Measurements from ENCODE around the gene MTSS2. TPM values are rescaled to one million over a fixed set of nuclear protein-coding genes. Genes with fewer than 3 reads are reported as not detected.

Gene MTSS2
- total and polyA plus RNA-seq, 2 experiments from 2014 or later: 16.5 to 19.6 TPM

GRCh38 chr16:70656712-70657263 is 29.1 kb downstream of the MTSS2 start:
- no peaks in the 10 kb centered on the region for H3K79me2 ChIP-seq
- no peaks in the 10 kb centered on the region for H4K20me1 ChIP-seq (ENCODE audit: insufficient read depth, poor library complexity, severe bottlenecking)
- no peak overlapping the region for H2AFZ ChIP-seq
- DNase-seq (ENCODE audit: low spot score): no peak
- H3K4me1 ChIP-seq (ENCODE audit: insufficient read depth): no peaks in the 10 kb centered on the region
- no peak overlapping the region for H3K4me2 ChIP-seq
- no peaks in the 10 kb centered on the region for H3K9me2 ChIP-seq (replicated peaks; ENCODE audit: insufficient read depth)
- no peaks in the 10 kb centered on the region for H3K27me3 ChIP-seq
- H3K9me3 ChIP-seq (ENCODE audit: low read depth): no peaks in the 10 kb centered on the region
- 84% methylated on average over 22 of the region's 22 CpGs for WGBS (ENCODE audit: low lambda C conversion rate, missing lambda C conversion rate)
- no peak overlapping the region for H3K27ac ChIP-seq
- H3K4me3 ChIP-seq: no peak overlapping the region
- H3K36me3 ChIP-seq (replicated peaks; ENCODE audit: insufficient read depth, low read depth): no peaks in the 10 kb centered on the region
- TF ChIP-seq EZH2 (IDR thresholded peaks at IDR 0.05; ENCODE audit: borderline replicate concordance) (no peak), CTCF (IDR thresholded peaks at IDR 0.05; ENCODE audit: poor library complexity) (no peak), EZH2phosphoT487 (IDR thresholded peaks at IDR 0.05; ENCODE audit: low read depth, severe bottlenecking, unreplicated experiment) (no peak)

DNA sequence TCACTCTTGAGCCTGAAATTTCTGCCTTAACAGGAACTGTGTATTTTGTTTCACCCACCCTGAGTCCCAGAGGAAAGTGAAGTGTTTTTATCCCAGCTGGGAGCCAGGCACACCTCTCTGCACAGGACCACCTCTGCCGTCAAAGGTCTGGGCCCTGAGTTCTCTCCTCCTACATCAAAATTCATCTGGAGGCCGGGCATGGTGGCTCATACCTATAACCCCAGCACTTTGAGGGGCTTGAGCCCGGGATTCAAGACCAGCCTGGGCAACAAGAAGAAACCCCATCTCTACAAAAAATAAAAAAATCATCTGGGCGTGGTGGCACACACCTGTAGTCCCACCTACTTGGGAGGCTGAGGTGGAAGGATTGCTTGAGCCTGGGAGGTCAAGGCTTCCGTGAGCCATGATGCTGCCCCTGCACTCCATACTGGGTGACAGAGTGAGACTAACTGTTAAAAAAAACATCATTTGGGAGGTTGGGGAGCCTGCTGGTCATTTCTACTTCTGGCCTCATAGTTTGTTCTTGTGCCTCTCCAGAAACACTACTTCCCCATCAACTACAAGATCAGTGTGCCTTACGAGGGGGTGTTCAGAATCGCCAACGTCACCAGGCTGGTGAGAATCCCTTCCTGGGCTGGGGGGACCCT is 29.7 kb downstream of the MTSS2 start:
- Histone ChIP-seq H3K4me3 (no peak overlapping the region), H3K27ac (no peak overlapping the region), H3K36me3 (replicated peaks; ENCODE audit: insufficient read depth, low read depth) (no peaks in the 10 kb centered on the region), H3K27me3 (no peaks in the 10 kb centered on the region), H3K79me2 (no peaks in the 10 kb centered on the region), H2AFZ (no peak overlapping the region), H3K4me2 (no peak overlapping the region), H3K9me2 (replicated peaks; ENCODE audit: insufficient read depth) (no peaks in the 10 kb centered on the region), H3K4me1 (ENCODE audit: insufficient read depth) (no peaks in the 10 kb centered on the region), H3K9me3 (ENCODE audit: low read depth) (no peaks in the 10 kb centered on the region), H4K20me1 (ENCODE audit: insufficient read depth, poor library complexity, severe bottlenecking) (no peaks in the 10 kb centered on the region)
- no peak for DNase-seq (ENCODE audit: low spot score)
- WGBS (ENCODE audit: low lambda C conversion rate, missing lambda C conversion rate): 88% methylated on average over 8 of the region's 8 CpGs
- TF ChIP-seq EZH2phosphoT487 (IDR thresholded peaks at IDR 0.05; ENCODE audit: low read depth, severe bottlenecking, unreplicated experiment): no peak
- TF ChIP-seq EZH2 (IDR thresholded peaks at IDR 0.05; ENCODE audit: borderline replicate concordance): no peak
- TF ChIP-seq CTCF (IDR thresholded peaks at IDR 0.05; ENCODE audit: poor library complexity): no peak

GRCh38 chr16:70653809-70654771 is 31.8 kb downstream of the MTSS2 start:
- Histone ChIP-seq H3K4me3 (no peak overlapping the region), H3K27me3 (no peaks in the 10 kb centered on the region), H3K4me1 (ENCODE audit: insufficient read depth) (no peaks in the 10 kb centered on the region), H2AFZ (no peak overlapping the region), H3K79me2 (no peaks in the 10 kb centered on the region), H3K9me3 (ENCODE audit: low read depth) (no peaks in the 10 kb centered on the region), H4K20me1 (ENCODE audit: insufficient read depth, poor library complexity, severe bottlenecking) (no peaks in the 10 kb centered on the region), H3K27ac (no peak overlapping the region), H3K4me2 (peak overlapping the region; percentile 53), H3K9me2 (replicated peaks; ENCODE audit: insufficient read depth) (no peaks in the 10 kb centered on the region), H3K36me3 (replicated peaks; ENCODE audit: insufficient read depth, low read depth) (no peaks in the 10 kb centered on the region)
- DNase-seq (ENCODE audit: low spot score): peak; percentile 84
- 55% methylated on average over 35 of the region's 35 CpGs for WGBS (ENCODE audit: low lambda C conversion rate, missing lambda C conversion rate)
- peak; percentile 92 for TF ChIP-seq CTCF (IDR thresholded peaks at IDR 0.05; ENCODE audit: poor library complexity)
- no peak for TF ChIP-seq EZH2phosphoT487 (IDR thresholded peaks at IDR 0.05; ENCODE audit: low read depth, severe bottlenecking, unreplicated experiment)

All from hepatocyte (in vitro differentiated cells).